ENCODE results near the gene IFT122.

DNA sequence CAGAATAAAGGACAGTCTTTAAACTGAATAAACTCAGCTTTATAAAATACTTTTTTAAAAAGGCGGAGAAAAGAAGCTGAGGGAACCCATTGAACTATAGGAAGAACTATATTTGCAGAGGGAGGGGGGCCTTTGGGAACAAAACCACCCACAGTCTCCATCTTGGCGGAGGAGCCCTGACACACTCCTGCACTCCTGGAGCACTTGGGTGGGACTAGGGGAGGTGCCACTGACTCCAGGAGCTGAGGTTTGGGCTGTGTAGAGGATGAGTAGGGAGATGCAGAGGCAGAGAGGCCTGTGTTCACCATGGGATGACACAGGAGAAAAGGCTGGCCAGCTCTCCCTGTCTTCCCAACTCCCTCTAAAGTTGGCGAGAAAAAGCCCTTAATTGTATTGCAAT lies 35.8 kb downstream of the IFT122 start:
- TF ChIP-seq CTCF (IDR thresholded peaks at IDR 0.05) (no peak), POLR2A (IDR thresholded peaks at IDR 0.05) (no peak)
